HepG2 (cell line): ENCODE results near the gene ZNF593OS. TPM values are rescaled to one million over a fixed set of nuclear protein-coding genes. Genes with fewer than 3 reads are reported as not detected.

ENCODE experiments used
- ATAC-seq: fragments of 200-7000 bp; cut with Tn5 transposase; 3 replicates; pipeline ENCODE4 v1.9.1; 2020; ENCODE audit warnings: mild to moderate bottlenecking, moderate library complexity
- BruUV-seq: library from RNA; stranded (reverse); fragments of 400-500 nt; replicated peaks from 2 replicates; lab custom pipeline; 2021; lab: Mats Ljungman, UMichigan
- CTCF ChIA-PET: fragments of 300-600 bp; formaldehyde crosslinking; extraction: SDS; loops from one replicate; lab custom pipeline; 2021; ENCODE audit warnings: low total read pairs, inconsistent platforms, low intra/inter-chr PET ratio; lab: Yijun Ruan, JAX
- POLR2A ChIA-PET: fragments of 350-600 bp; sonication (Branson Sonifier 250); formaldehyde crosslinking; loops from one replicate; lab custom pipeline; 2020; ENCODE audit warnings: antibody characterized with exemption, inconsistent platforms; lab: Yijun Ruan, JAX
- DNase-seq: peaks from one replicate; pipeline ENCODE4 v3.0.0-alpha.2; 2015; ENCODE audit warnings: low spot score
- FAIRE-seq: peaks from 3 replicates; lab custom pipeline; 2011; peaks lifted over from hg19 to GRCh38; lab: Jason Lieb, UNC
- H2AFZ ChIP-seq: one replicate; pipeline ENCODE4 v1.6.1; 2011; ENCODE audit warnings: low read length, inconsistent platforms
- H3K27ac ChIP-seq: fragments of 300-600 bp; 3 replicates; pipeline ENCODE4 v1.8.0; 2011; ENCODE audit warnings: mixed run types, mild to moderate bottlenecking, mixed read lengths, low read length, inconsistent platforms; ENCODE audit not compliant: insufficient read depth; ENCODE audit errors: extremely low read length
- H3K27me3 ChIP-seq, 2 experiments: fragments of 200-600 bp in 1 of 2; 2 replicates in 1 of 2; 3 replicates in 1 of 2; pipeline versions ENCODE4 v1.6.0 to v1.8.0; 2011; ENCODE audit warnings: low read length in 2 of 2, mild to moderate bottlenecking in 2 of 2, moderate library complexity in 2 of 2, inconsistent platforms in 1 of 2; ENCODE audit not compliant: insufficient read depth in 2 of 2, control insufficient read depth in 1 of 2
- H3K36me3 ChIP-seq, 2 experiments: fragments of 200-600 bp in 1 of 2; replicated peaks in 1 of 2; 2 replicates in 1 of 2; 3 replicates in 1 of 2; pipeline versions ENCODE4 v1.5.1 to v1.8.0; 2011; ENCODE audit warnings: low read length in 2 of 2, inconsistent platforms in 1 of 2; ENCODE audit not compliant: insufficient read depth in 2 of 2, control insufficient read depth in 1 of 2
- H3K4me1 ChIP-seq: 2 replicates; pipeline ENCODE4 v1.5.1; 2012; ENCODE audit warnings: low read length, inconsistent platforms; ENCODE audit not compliant: insufficient read depth
- H3K4me2 ChIP-seq: 2 replicates; pipeline ENCODE4 v1.6.0; 2011; ENCODE audit warnings: low read depth, low read length, inconsistent platforms
- H3K4me3 ChIP-seq, 3 experiments: fragments of 200-600 bp in 1 of 3; sonication (generic), shearing (Covaris generic) in 1 of 3; replicated peaks in 1 of 3; 2 replicates each; pipeline ENCODE4 v1.5.1; 2011 to 2016; ENCODE audit warnings: low read length in 3 of 3, inconsistent platforms in 2 of 3, low read depth in 2 of 3, mild to moderate bottlenecking in 2 of 3, control low read depth in 1 of 3, mixed read lengths in 1 of 3; ENCODE audit not compliant: insufficient read depth in 1 of 3
- H3K79me2 ChIP-seq: one replicate; pipeline ENCODE4 v1.6.1; 2011; ENCODE audit warnings: low read length, inconsistent platforms; ENCODE audit not compliant: insufficient read depth
- H3K9ac ChIP-seq: 2 replicates; pipeline ENCODE4 v1.6.0; 2011; ENCODE audit warnings: mild to moderate bottlenecking, low read depth, low read length, inconsistent platforms; ENCODE audit not compliant: insufficient read depth
- H3K9me3 ChIP-seq: 2 replicates; pipeline ENCODE4 v1.5.1; 2012; ENCODE audit warnings: mild to moderate bottlenecking, low read length
- H4K20me1 ChIP-seq: 2 replicates; pipeline ENCODE4 v1.6.0; 2011; ENCODE audit warnings: inconsistent platforms, mild to moderate bottlenecking, low read length, moderate library complexity; ENCODE audit not compliant: insufficient read depth
- ADNP ChIP-seq: sonication (generic); formaldehyde crosslinking; IDR thresholded peaks from 2 replicates; pipeline ENCODE4 v1.4.0; 2020; ENCODE audit warnings: missing genetic modification reagents
- ARID2 ChIP-seq: sonication (generic); formaldehyde crosslinking; IDR thresholded peaks from 2 replicates; pipeline ENCODE4 v1.8.1; 2022; ENCODE audit warnings: mild to moderate bottlenecking, missing genetic modification reagents, borderline replicate concordance
- ATF1 ChIP-seq: IDR thresholded peaks from 2 replicates; pipeline ENCODE4 v1.6.1; 2016; ENCODE audit warnings: mild to moderate bottlenecking, control low read depth
- ATM ChIP-seq: fragments of 450-650 bp; IDR thresholded peaks from 2 replicates; pipeline ENCODE4 v1.7.1; 2017; ENCODE audit warnings: mild to moderate bottlenecking, borderline replicate concordance
- GABPB1 ChIP-seq: IDR thresholded peaks from 2 replicates; pipeline ENCODE4 v1.6.1; 2016; ENCODE audit warnings: mild to moderate bottlenecking, missing genetic modification reagents, moderate library complexity, missing compliant biosample characterization
- KDM3A ChIP-seq: IDR thresholded peaks from 2 replicates; pipeline ENCODE4 v1.6.1; 2018; ENCODE audit warnings: low read depth, missing compliant biosample characterization
- NFE2L1 ChIP-seq: sonication (generic); formaldehyde crosslinking; IDR thresholded peaks from 2 replicates; pipeline ENCODE4 v1.4.0; 2020; ENCODE audit warnings: missing genetic modification reagents, mild to moderate bottlenecking, borderline replicate concordance
- RAD51 ChIP-seq: fragments of 450-650 bp; IDR thresholded peaks from 2 replicates; pipeline ENCODE4 v1.6.1; 2016; ENCODE audit warnings: borderline replicate concordance
- RARA ChIP-seq: IDR thresholded peaks from 2 replicates; pipeline ENCODE4 v1.6.1; 2016; ENCODE audit warnings: missing genetic modification reagents, missing compliant biosample characterization
- SMC3 ChIP-seq: IDR thresholded peaks from 2 replicates; pipeline ENCODE4 v1.6.1; 2011; ENCODE audit warnings: low read length, improper control_type of control experiment
- SPEN ChIP-seq: sonication (generic); formaldehyde crosslinking; IDR thresholded peaks from 2 replicates; pipeline ENCODE4 v1.5.1; 2020; ENCODE audit warnings: low read depth, mild to moderate bottlenecking, missing genetic modification reagents
- STAG1 ChIP-seq: sonication (generic); formaldehyde crosslinking; IDR thresholded peaks from 2 replicates; pipeline ENCODE4 v1.4.0; 2020; ENCODE audit warnings: missing genetic modification reagents
- TEAD3 ChIP-seq: optimal IDR thresholded peaks from 2 replicates; pipeline ENCODE3; 2016; ENCODE audit warnings: borderline replicate concordance
- XRCC5 ChIP-seq: fragments of 200-400 bp; formaldehyde crosslinking; optimal IDR thresholded peaks from 2 replicates; pipeline ENCODE3; 2017; ENCODE audit warnings: mild to moderate bottlenecking, low read length
- ZFP62 ChIP-seq: sonication (generic); formaldehyde crosslinking; IDR thresholded peaks from 2 replicates; pipeline ENCODE4 v1.4.0; 2020; ENCODE audit warnings: missing genetic modification reagents
- ZFX ChIP-seq: sonication (generic); formaldehyde crosslinking; IDR thresholded peaks from 2 replicates; pipeline ENCODE4 v1.4.0; 2020; ENCODE audit warnings: mild to moderate bottlenecking, low read depth, missing genetic modification reagents, moderate library complexity
- ZNF20 ChIP-seq: sonication (generic); formaldehyde crosslinking; IDR thresholded peaks from 2 replicates; pipeline ENCODE4 v1.4.0; 2020; ENCODE audit warnings: mild to moderate bottlenecking, moderate library complexity, missing genetic modification reagents
- ZNF253 ChIP-seq: sonication (generic); formaldehyde crosslinking; IDR thresholded peaks from 2 replicates; pipeline ENCODE4 v1.8.0; 2022; ENCODE audit warnings: mild to moderate bottlenecking, missing genetic modification reagents, borderline replicate concordance
- ZNF260 ChIP-seq: sonication (generic); formaldehyde crosslinking; IDR thresholded peaks from 2 replicates; pipeline ENCODE4 v1.4.0; 2020; ENCODE audit warnings: missing genetic modification reagents, low read depth, mild to moderate bottlenecking, borderline replicate concordance
- ZNF263 ChIP-seq: sonication (generic); formaldehyde crosslinking; IDR thresholded peaks from 2 replicates; pipeline ENCODE4 v1.4.0; 2020; ENCODE audit warnings: missing genetic modification reagents
- ZNF598 ChIP-seq: sonication (generic); formaldehyde crosslinking; IDR thresholded peaks from 2 replicates; pipeline ENCODE4 v1.5.1; 2020; ENCODE audit warnings: mild to moderate bottlenecking, missing genetic modification reagents, borderline replicate concordance
- ZNF605 ChIP-seq: sonication (generic); formaldehyde crosslinking; IDR thresholded peaks from 2 replicates; pipeline ENCODE4 v1.8.0; 2022; ENCODE audit warnings: mild to moderate bottlenecking, missing genetic modification reagents
- whole genome bisulfite sequencing: methylation state at CpG from one replicate; pipeline ENCODE4 v1.1.6; 2017; ENCODE audit warnings: low lambda C conversion rate; 5-methylcytosine and 5-hydroxymethylcytosine counted together
- in situ Hi-C: cut with HindIII; loops from 2 replicates; pipeline ENCODE4 v1.10.0; 2017; ENCODE audit warnings: low pct_unique_long_range_greater_than_20kb; ENCODE audit not compliant: extremely low pct_ligation_motif_present
- intact Hi-C: fragments of 100-400 bp; cut with micrococcal nuclease; formaldehyde crosslinking; loops from one replicate; pipeline ENCODE4 v1.10.0; 2022; ENCODE audit not compliant: unreplicated experiment
- polyA plus RNA-seq, 8 experiments: library from polyadenylated mRNA; depleted of rRNA in 3 of 8; stranded (reverse) in 7 of 8; unstranded in 1 of 8; fragments of >200 nt; fragmentation: Illumina TruSeq in 4 of 8; extraction: Trizol in 4 of 8; gene quantifications; 2 replicates each; pipeline versions ENCODE4 v1.2.1 to v1.2.3, GENCODE V29; 2011 to 2016; ENCODE audit warnings: low read depth in 4 of 8, missing spikeins in 1 of 8, mixed read lengths in 1 of 8; ENCODE audit not compliant: insufficient read depth in 1 of 8
- total RNA-seq, 5 experiments: library from RNA; depleted of rRNA; stranded (reverse); fragments of >200 nt; fragmentation: Illumina TruSeq; extraction: Trizol; gene quantifications; 2 replicates each; pipeline ENCODE4 v1.2.3, GENCODE V29; 2016; ENCODE audit warnings: low read depth in 1 of 5
- TF ChIP-seq, protein P1 (sequence below): sonication (generic); formaldehyde crosslinking; IDR thresholded peaks from 2 replicates; pipeline ENCODE4 v1.5.1; 2020; ENCODE audit warnings: missing genetic modification reagents, mild to moderate bottlenecking, borderline replicate concordance
- TF ChIP-seq, protein P2 (sequence below): sonication (generic); formaldehyde crosslinking; IDR thresholded peaks from 2 replicates; pipeline ENCODE4 v1.5.0; 2020; ENCODE audit warnings: mild to moderate bottlenecking, missing genetic modification reagents, moderate library complexity

Gene ZNF593OS
- total and polyA plus RNA-seq, 2 of the 13 experiments (the other 11 are each of a cell fraction or from before 2014, with no cell fraction given): not detected

DNA sequence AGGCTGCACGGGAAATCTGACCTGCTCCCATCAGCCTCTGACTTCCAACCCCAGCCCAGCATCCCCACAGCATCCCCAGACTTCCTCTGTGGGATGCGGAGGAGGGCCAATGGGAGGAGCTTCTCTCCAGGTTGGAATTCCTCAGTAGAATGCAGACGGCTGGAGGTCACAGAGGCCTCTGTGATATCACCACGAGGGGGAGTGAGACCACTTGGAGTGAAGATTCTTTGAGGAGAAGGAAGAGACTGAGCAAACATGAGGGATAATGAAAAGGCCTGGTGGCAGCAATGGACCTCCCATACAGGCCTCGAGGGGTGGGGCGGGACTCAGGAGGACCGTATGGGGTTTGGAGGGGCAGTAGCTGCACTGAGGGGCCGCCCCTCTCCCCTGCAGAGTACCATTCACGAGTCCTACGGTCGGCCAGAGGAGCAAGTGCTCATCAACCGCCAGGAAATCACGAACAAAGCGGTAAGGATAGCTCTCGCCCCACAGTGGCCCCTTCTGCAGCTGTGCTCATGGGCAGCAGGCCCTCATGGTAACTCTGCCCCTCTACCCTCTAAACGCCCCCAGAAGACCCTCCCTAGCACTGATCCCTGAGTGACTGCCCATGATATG lies 18.8 kb upstream of the ZNF593OS start, which contains the start of gene CATSPER4:
CATSPER4 (plus strand) TSS at position 230 of the 615 bp plus-strand sequence; CDS start at position 256, 26 bp downstream.
- Histone ChIP-seq H3K9ac (no peak within 1 kb of the TSS), H3K9me3 (no peaks in the 10 kb centered on the region), H3K27me3 (peaks cover 0 to 11% of the 10 kb centered on the region in 2 experiments; a peak in 2 of 5 replicates), H2AFZ (no peak within 1 kb of the TSS), H3K4me2 (no peak within 1 kb of the TSS), H3K79me2 (no peaks in the 10 kb centered on the region), H4K20me1 (no peaks in the 10 kb centered on the region), H3K36me3 (0 out of 5 replicates have a peak, but pooled peaks cover 0 to 2% of the 10 kb centered on the region in 2 experiments), H3K27ac (no peak within 1 kb of the TSS), H3K4me3 (no peak within 1 kb of the TSS), H3K4me1 (no peaks in the 10 kb centered on the region)
- in situ Hi-C loops: no loop called here
- BruUV-seq: no TSS peak
- WGBS: 15% methylated on average over 8 of the region's 16 CpGs
- DNase-seq (peak; percentile 54), ATAC-seq (peak; percentile 80), FAIRE-seq (no peak)
- POLR2A ChIA-PET: interaction anchor here (1.7 kb wide), 1 partner anchor 35 kb away, joined by 5 read pairs; no protein-coding TSS in a partner anchor
- intact Hi-C loops: loop anchor here (1.0 kb wide), 1 partner anchor 44 kb away; the partner anchor contains the start of gene CEP85
- CTCF ChIA-PET: interaction anchor here (0.6 to 1.3 kb wide), 2 partner anchors 24 to 131 kb away, joined by 3 read pairs; no protein-coding TSS in a partner anchor
- TF ChIP-seq GABPB1 (CRISPR knock-in tag) (no peak), ZNF253 (CRISPR knock-in tag) (no peak), SPEN (no peak), RARA (CRISPR knock-in tag) (no peak), ZNF605 (CRISPR knock-in tag) (no peak), ATF1 (no peak), ZNF598 (CRISPR knock-in tag) (no peak), ATM (no peak), NFE2L1 (CRISPR knock-in tag) (no peak), ADNP (CRISPR knock-in tag) (no peak), ZNF263 (0 out of 2 replicates have a peak, but pooled peaks have one; percentile 22), KDM3A (no peak), XRCC5 (peak; percentile 24), STAG1 (CRISPR knock-in tag) (peak; percentile 45), TEAD3 (CRISPR knock-in tag) (peak; percentile 34), ARID2 (CRISPR knock-in tag) (no peak), RAD51 (no peak), ZNF20 (CRISPR knock-in tag) (no peak), ZFX (CRISPR knock-in tag) (0 out of 2 replicates have a peak, but pooled peaks have one; percentile 25), SMC3 (peak; percentile 54), ZNF260 (CRISPR knock-in tag) (no peak), ZFP62 (CRISPR knock-in tag) (no peak)
- TF ChIP-seq, protein P1, sequence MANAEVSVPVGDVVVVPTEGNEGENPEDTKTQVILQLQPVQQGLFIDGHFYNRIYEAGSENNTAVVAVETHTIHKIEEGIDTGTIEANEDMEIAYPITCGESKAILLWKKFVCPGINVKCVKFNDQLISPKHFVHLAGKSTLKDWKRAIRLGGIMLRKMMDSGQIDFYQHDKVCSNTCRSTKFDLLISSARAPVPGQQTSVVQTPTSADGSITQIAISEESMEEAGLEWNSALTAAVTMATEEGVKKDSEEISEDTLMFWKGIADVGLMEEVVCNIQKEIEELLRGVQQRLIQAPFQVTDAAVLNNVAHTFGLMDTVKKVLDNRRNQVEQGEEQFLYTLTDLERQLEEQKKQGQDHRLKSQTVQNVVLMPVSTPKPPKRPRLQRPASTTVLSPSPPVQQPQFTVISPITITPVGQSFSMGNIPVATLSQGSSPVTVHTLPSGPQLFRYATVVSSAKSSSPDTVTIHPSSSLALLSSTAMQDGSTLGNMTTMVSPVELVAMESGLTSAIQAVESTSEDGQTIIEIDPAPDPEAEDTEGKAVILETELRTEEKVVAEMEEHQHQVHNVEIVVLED (CRISPR knock-in tag): no peak
- TF ChIP-seq, protein P2, sequence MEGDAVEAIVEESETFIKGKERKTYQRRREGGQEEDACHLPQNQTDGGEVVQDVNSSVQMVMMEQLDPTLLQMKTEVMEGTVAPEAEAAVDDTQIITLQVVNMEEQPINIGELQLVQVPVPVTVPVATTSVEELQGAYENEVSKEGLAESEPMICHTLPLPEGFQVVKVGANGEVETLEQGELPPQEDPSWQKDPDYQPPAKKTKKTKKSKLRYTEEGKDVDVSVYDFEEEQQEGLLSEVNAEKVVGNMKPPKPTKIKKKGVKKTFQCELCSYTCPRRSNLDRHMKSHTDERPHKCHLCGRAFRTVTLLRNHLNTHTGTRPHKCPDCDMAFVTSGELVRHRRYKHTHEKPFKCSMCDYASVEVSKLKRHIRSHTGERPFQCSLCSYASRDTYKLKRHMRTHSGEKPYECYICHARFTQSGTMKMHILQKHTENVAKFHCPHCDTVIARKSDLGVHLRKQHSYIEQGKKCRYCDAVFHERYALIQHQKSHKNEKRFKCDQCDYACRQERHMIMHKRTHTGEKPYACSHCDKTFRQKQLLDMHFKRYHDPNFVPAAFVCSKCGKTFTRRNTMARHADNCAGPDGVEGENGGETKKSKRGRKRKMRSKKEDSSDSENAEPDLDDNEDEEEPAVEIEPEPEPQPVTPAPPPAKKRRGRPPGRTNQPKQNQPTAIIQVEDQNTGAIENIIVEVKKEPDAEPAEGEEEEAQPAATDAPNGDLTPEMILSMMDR (CRISPR knock-in tag): peak; percentile 68
